Kasumi-1 (cell line): ENCODE data around the gene PBX2.
"Not testable (repeated sequence)": the region's sequence is repeated elsewhere in the genome, so short reads cannot be mapped to it uniquely, and the experiment has no call there.

ENCODE experiments used
- DNase-seq, 2 experiments: peaks; one replicate each; lab custom pipeline; 2025; lab: John Stamatoyannopoulos, UW

Gene PBX2

DNA sequence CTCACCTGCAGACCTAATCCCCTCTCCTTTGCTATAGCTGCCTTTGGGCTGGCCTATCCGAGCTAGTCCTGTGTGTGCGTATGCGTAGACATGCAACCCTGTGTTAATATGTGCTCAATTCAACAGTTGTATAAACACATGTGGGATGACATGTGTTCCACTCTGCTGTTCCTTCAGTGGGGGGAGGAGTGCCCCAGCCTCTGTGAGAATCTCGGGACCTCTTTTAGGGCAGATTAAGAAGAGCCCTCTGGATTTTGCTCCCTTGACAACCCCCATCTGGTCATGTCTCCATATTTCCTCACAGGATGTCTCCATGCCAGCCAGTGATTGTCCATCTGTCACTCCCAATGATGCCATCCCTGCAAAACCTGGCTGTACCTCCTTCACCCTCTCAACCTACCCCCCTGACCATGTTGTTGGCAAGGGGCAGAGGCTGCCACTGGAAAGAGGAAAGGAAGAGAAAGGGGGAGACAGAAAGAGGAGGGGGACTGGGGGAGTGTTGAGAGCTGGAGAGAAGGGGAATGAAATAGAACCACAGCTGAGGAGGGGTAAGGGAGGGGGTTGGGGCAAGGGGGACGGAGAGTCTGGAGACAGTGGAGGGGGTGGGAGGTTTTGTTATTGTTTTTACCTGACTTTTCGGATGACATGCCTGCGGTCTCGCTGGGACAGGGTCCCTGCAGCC is 38.7 kb downstream of the PBX2 start:
- DNase-seq: no peak

DNA sequence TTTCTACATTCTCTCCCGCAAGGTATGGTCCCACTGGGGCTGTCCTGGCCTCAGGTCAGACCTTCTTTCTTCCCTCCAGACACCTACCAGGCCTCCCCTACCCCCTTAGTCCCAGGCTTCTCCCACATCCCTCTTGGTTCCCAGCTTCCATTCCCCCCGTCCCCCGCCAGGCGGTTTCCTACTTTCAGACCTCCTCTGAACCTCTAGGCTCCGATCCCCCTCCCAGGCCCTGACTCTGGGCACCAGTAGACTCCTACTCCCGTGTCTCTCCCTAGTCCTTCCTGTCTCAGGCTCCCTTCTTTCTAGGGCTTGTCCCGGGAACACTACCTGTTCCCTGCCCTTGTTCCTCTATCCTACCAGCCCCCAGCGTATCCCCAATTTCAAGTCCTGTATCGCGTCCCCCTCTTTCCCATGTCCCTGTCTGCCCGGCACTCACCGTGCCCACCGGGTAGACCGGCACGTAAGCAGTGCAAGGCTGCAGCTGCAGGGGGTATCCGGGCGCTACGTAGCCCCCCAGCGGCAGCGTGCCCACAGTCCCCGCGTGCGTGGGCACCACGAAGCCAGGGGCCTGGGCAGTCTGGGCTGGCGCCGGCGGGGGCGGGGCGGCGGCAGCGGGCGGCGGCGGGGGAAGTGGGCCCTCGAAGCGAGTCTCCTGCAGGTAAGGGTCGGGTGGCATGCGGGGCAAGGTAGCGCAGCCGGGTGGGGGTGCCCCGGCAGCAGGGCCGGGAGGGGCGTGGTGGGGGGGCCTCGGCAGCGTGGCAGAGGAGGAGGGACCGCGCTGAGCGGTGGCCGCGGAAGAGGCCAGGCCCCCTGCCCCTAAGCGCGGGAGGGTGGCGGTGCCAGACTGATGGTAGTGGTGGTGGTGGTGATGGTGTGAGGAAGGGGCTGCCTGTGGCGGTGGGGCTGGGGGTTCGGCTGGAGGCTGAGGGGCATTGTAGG is 39.8 kb downstream of the PBX2 start:
- DNase-seq: no peak

DNA sequence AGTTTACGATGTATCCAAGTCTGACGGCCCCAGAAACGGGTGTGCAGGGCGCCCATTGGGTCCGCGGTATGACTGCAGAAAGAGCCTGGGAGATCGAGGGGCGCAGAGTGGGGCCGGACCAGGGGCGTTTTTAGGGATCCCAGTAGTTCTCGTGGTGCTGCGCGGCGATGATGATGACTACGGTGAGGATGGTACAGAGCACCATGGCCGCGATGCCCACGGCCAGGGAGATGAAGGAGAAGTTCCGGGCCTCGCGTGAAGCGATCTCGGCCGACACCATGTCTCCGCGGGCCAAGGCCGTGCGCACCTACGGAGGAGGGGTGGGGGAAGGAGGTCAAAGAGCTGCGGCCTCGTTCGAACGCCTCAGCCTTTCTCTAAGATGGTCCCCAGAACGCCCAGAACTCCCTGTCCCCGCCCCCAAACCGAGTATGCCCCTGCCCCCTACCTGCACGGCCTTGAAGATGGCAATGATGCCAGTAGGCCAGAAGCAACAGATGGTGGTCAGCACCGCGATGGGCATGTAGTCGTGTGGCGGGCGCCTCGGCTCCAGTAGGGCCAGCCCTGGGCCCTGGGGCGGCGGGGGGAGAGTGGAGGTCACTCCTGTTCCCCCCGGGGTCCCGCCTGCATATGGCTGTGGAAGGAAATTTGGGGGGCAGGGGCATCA is 40.8 kb downstream of the PBX2 start:
- no peak for DNase-seq

DNA sequence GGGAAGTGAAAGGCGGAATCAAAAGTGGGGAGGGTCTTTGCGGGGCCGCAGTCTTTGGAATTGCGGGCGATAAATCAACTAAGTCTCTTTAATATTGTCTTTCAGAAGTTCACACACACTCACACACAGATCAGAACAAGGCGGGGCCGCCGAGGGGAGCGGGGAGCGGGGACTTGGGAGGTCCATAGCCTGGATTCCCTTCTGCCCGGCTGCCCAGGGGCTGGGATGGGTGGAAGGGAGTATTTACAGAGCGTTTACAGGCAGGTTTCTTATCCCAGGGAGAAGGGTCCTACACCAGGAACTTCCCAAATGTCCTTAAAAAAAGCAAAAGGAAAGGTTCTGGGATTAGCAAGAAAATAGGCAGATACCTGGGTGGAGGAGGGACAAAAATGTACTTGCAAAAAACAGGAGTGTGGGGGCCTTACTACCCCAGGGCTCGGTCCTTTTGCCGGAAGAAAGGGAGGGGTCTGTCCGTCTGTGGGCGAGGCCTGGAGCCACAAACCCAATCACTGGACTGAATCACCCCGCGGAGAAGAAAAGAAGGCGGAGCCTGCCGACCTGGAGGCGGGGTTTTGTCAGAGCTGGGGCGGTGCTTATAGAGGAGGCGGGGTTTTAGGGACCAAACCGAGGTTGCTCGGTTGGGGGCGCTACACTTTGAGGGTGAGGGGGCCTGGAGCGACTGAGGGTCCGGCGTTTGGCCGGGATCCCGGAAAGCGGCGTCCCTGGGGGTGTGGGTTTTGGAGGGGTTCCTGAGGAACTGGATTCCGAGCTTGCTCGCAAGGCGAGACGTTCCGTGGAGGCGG is 41.5 kb downstream of the PBX2 start:
- no peak for DNase-seq

DNA sequence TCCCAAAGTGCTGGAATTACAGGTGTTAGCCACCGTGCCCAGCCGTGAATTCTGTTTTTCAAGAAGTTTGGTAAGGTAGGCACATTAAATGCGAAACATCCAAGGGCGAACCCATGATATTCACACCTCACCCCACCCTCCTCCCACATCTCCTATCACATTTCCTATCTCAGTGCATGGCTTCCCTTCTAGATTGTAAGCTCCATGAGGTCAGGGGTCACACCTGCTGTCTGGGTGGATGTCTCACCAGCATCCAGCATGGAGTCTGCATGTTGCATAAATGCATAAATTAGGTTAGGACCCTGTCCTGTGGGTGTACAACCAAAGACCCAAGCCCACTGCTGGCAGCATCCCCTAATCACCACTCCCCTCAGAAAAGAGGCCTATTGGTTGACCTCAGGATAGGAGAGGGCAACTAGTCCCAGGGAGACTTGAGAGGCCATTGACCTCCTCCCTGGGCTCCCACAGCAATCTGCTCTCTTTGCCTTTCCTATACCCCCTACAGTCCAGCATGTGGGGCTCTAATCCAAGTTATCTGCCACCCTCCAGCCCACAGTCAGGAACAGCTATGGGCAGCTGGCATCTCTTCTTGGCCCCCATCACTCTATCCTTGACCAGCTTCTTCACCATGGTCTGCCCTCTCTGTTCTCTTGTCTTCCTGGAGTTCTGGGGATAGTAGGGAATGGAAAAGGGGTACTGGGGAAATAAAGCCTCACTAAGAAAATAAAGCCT is 42.4 kb downstream of the PBX2 start:
- no peak for DNase-seq

DNA sequence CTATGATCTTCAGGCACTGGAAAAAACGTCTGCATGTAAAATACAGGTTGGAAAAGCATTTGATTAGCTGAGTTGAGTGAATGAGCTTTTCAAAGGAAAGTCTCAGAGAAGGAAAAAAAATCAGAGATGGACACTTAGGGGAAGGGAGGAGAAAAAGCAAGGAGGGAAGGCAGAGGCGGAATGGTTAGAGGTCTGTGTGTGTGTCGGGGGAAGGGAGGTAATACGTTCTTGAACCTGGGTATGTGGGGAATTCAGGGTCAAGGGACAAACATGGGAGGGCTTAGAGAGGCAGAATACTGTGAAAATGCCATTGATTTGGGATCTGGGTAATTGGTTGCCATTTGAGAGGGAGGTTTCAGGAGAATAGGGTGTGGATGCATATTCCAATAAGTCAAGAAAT is 43.3 kb downstream of the PBX2 start:
- DNase-seq: no peak

DNA sequence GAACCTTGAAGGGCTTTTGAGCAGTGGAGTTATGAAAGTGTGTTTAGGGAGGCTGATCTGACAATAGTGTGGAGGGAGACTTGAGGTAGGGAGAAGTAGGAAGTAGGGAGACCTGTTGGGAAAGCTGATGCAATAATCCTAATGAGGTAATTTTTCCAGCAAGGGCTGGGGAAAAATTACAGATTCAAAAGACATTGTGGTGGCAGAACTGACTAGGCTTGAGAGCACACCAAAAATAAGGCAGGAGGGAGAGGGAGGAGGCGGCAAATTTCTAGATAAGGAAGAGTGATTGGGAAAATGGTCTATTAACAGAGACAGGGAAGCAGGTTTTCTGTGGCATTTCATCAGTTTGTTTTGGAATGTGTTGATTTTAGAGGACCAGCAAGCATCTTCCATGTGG is 43.7 kb downstream of the PBX2 start:
- DNase-seq: no peak

DNA sequence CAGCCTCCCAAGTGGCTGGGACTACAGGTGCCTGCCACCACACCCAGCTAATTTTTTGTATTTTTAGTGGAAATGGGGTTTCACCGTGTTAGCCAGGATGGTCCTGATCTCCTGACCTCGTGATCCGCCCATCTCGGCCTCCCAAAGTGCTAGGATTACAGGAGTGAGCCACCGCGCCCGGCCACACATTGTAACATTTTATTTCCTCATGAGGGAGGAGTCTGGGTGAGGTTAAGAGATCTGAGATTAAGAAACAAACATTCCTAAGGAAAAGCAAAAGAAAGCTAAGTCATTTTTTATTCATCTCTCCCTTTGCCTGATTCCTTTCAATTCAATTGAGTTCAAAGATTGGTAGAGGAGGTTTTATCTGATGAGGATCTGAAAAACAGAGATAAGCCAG is 45.8 kb downstream of the PBX2 start:
- not testable (repeated sequence) for DNase-seq

DNA sequence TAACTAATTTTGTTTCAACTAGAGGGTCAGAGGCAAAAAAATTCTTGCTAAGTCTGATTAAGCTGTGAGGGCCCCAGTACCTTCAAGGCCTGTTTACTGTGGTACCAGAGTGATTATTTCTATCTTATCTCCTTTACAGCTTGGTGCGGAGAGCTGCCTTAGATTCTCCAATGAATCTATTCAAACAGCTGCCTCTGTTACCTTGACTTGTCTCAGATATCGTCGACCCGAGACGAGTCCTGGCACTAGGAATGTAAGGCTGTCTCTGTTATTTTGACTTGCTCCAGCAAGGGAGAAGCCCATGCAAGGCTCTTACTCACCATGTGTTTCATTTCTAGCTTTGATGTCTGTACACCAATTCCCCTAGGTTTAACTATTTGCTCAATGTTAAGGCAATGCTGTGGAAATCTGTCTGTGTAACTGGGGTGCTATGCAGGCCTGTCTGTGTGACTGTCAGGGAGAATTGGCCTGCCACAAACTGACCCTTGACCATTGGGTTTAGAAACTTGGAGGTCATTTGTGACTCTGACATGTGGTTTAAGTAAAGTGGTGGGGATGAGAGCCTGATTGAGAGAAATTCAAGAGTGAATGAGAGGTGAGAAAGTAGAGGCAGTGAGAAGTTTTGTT is 49.5 kb downstream of the PBX2 start:
- DNase-seq: no peak

DNA sequence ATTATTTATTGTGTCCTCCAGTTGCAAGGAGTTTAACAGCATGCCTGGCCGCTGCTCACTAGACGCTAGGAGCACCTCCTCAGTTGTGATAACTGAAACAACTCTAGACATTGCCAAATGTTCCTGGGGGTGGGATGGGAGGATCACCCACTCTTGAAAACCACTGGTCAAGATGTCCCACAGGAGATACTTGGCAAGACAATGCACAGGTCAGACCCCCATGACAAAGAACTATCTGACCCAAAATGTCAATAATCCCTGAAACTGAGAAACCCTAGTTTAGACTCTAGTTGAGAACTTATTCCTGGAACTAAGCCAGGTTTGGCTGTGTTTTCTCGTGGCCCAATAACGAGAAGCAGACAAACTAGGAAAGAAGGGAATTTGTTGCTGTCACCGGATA is 50.4 kb downstream of the PBX2 start:
- no peak for DNase-seq

DNA sequence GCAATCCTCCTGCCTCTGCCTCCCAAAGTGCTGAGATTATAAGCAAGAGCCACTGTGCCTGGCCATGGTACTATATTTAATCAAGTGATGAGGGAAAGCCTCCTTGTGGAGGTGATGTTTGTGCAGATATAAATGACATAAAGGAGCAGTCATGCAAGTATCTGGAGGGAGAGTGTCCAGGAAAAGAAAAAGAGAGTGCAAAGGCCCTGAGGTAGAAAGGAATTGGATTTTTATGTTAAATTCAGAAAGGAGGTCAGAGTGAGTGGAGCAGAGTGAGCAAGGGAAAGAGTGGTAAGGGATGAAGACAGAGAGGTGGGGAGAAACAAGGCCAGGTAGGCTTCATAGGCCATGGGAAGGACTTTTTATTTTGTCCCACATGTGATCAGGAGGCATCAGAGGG is 52.5 kb downstream of the PBX2 start:
- no peak for DNase-seq
